KOPT-K1 (cell line): ENCODE results near the gene CFAP126.
"Not testable (repeated sequence)": the region's sequence is repeated elsewhere in the genome, so short reads cannot be mapped to it uniquely, and the experiment has no call there.

Source experiments
- H3K27ac ChIP-seq: fragments of 200-600 bp; sonication (generic); 2 replicates; pipeline ENCODE4 v1.5.1; 2016; ENCODE audit warnings: antibody characterized with exemption, mild to moderate bottlenecking, low read depth, low read length; ENCODE audit not compliant: poor library complexity, severe bottlenecking
- H3K36me3 ChIP-seq: fragments of 200-600 bp; sonication (generic); 2 replicates; pipeline ENCODE4 v1.5.1; 2017; ENCODE audit warnings: antibody characterized with exemption, mild to moderate bottlenecking, low read length, moderate library complexity; ENCODE audit not compliant: insufficient read depth
- H3K9me3 ChIP-seq: fragments of 200-600 bp; sonication (generic); 2 replicates; pipeline ENCODE4 v1.5.1; 2017; ENCODE audit warnings: antibody characterized with exemption, low read length, mild to moderate bottlenecking; ENCODE audit not compliant: insufficient read depth, poor library complexity, severe bottlenecking

CFAP126 gene

DNA sequence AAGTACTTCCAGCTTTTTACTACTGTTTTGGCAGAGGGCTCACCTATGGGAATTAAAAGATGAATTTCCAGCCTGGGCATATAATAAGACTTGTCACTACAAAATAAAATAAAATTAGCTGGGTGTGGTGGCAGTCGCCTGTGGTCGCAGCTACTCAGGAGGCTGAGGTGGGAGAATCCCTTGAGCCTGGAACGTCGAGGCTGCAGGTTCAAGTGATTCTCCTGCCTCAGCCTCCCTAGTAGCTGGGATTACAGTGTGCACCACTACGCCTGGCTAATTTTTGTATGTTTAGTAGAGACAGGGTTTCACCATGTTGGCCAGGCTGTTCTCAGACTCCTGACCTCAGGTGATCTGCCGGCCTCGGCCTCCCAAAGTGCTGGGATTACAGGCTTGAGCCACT, 23.5 kb upstream of the CFAP126 start:
- not testable (repeated sequence) for H3K27ac ChIP-seq, H3K9me3 ChIP-seq, H3K36me3 ChIP-seq

DNA sequence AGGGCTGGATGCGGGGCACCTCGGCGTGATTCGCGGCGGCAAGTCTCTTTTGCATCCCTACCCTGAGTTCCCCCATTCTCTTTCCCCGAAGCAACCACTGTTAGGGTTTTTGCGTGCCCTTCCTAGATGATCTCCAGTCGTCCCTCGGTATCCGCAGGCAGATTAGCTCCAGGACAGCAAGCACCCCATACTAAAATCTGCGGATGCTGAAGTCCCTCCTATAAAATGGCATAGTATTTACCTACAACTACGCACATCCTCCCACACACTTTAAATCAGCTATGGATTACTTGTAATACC, 22.8 kb upstream of the CFAP126 start:
- Histone ChIP-seq H3K36me3 (no peaks in the 10 kb centered on the region), H3K9me3 (no peaks in the 10 kb centered on the region), H3K27ac (peak overlapping the region; percentile 48)

DNA sequence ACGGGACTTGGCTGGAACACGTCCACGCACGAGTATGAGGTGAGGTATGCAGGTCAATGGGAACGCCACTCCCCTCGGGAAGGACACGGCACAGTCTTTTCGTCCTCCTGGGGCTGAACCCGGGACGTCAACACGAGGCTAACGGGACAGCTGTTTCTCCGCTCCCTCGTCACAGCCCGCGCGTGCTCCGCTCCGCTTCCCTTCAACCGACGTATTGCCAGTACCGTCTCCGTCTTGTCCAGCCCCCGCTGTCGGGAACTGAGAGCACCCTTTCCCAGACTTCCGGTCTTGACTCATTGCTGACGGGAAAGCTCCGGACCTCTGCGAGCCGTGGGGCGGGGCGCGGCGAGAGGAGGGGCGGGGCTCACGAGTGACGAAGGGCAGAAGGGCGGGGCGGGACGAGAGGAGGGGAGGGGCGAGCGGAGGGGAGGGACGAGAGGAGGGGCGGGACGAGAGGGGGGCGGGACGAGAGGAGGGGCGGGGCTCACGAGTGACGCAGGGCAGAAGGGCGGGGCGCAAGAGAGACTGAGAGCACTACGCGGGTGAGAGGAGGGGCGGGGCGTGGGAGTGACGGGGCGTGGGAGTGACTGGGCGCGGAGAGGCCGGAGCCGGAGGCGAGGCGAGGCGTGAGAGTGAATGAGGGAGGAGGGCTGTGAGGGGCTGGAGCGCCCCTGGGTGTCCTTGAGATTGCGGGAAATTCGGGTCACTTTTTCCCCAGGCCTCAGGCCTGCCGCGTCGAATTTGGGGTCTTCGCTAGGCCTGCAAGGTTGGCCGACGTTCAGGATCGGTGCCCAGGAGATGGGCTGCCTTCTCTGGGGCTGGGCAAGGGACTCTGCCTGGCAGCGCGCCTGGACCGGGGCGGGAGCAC, 22.2 kb upstream of the CFAP126 start:
- H3K27ac ChIP-seq: peak overlapping the region; percentile 48

DNA sequence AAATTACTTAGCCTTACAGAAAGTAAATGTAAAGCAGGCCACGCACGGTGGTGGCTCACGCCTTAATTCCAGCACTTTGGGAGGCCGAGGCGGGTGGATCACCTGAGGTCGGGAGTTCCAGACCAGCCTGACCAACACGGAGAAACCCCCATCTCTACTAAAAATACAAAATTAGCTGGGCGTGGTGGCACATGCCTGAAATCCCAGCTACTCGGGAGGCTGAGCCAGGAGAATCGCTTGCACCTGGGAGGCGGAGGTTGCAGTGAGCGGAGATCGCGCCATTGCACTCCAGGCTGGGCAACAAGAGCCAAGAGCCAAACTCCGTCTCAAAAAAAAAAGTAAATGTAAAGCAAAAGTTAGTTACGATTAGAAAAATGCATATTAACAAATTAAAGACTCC, 21.5 kb upstream of the CFAP126 start:
- H3K36me3 ChIP-seq, H3K27ac ChIP-seq, H3K9me3 ChIP-seq: not testable (repeated sequence)

More for the DNA sequence above, 22.2 kb upstream of the CFAP126 start:
- Histone ChIP-seq H3K9me3 (no peaks in the 10 kb centered on the region), H3K36me3 (no peaks in the 10 kb centered on the region)

DNA sequence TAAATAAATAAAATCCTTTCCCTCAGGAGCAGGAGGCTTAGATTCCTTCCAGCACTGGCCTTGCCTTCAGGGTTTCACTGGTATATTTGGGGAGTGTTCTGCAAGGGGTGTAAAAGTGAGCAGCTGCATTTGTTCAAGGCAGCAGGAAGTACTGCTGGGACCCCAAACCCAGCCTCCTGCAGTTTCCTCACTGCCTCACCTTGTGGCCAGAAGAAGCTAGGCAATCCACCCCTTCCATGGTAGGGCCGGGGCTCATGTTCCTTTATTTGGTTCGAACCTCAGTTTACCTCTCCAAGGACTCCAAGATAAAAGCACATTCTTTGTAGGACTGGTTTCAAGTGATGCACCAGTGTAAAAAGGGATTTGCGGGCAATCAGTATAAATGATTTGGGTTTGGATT, 21.0 kb upstream of the CFAP126 start:
- Histone ChIP-seq H3K36me3 (no peaks in the 10 kb centered on the region), H3K27ac (no peak overlapping the region), H3K9me3 (no peaks in the 10 kb centered on the region)

DNA sequence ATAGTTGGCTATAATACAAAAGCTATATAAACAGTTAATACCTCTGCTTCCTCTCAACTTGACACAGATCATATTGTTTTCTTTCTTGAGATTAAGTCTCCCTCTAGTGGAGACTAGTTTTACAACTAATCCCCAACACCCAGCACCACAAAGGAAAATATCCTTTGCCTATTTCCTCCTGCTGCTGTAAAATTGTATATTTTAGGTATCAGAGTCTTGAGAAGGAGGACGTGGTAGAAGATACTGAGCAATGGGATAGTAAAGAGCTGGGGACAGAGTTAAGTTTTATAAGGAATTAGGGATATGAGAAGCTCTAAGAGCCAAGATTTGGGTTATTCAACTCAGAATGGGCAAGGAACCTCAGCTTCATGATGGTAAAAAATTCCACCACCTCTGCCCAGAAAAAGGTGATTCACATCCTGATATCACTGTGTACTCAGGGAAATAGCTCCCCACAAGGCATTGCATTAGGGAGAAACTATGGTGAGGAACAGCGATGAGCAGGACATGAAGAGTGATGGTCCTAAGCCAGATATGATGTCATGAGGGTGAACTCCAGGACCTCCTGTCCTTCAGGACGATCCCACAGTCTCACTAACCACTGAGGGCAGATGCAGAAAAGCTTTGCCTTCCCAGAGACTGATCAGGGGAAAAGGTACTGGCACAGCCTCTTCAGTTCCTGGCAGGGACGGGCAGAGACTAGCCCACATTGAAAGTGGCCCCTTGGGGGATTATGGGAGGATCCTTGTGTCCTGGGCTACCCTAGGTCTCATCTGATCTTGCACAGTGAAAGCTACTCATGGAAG, 14.7 kb upstream of the CFAP126 start:
- no peak overlapping the region for H3K27ac ChIP-seq
- no peaks in the 10 kb centered on the region for H3K36me3 ChIP-seq
- H3K9me3 ChIP-seq: no peaks in the 10 kb centered on the region

DNA sequence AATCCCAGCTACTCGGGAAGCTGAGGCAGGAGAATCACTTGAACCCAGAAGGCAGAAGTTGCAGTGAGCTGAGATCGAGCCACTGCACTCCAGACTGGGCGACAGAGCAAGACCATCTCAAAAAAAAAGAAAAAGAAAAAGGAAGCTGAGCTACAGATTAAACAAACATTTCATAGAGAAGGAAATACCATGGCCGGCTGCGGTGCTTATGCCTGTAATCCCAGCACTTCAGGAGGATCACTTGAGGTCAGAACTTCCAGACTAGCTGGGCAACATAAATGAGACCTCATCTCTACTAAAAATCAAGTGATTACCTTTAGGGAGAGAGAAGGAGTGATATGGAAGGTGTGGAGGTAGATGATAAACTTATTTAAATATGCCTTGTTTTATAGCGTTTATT, 14.0 kb upstream of the CFAP126 start:
- H3K9me3 ChIP-seq: no peaks in the 10 kb centered on the region
- no peak overlapping the region for H3K27ac ChIP-seq
- no peaks in the 10 kb centered on the region for H3K36me3 ChIP-seq

DNA sequence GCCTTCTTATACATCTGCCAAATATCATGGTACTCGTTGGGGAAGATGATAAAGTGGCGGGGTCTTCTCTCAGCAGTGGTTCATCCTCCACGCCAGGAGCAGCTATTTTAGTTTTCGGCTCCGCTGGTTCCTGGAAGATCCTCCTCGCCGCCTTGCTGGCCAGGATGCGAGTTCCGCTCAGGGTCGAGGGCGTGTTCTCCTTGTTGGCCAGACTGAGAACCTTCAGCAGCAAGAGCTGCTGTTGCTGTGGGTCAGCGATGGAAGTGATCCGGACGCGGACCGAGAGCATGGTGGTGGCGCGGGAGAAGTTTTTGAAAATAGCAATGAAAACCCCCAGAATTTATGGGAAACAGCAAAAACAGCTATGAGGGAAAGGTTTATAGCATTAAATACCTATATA, 11.4 kb upstream of the CFAP126 start:
- H3K36me3 ChIP-seq: no peaks in the 10 kb centered on the region
- H3K9me3 ChIP-seq: no peaks in the 10 kb centered on the region
- no peak overlapping the region for H3K27ac ChIP-seq

DNA sequence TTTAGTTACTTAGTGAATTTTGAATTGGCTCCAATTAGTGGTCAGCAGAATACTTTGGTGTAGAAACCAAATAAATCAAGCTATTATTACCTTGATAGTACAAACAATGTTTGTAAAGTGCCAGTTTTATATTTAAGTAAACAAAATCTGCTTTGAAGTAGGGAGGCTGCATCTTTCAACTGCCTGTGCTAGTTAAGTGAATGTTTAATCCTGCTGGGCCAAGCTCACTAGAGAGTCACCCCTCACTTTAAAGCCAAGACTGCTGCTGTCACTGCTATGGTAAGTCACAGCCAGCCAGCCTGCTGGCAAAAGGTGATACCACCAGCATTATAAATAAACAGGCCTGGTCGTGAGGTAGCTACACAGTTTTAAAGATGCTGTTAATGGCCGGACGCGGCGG, 10.3 kb upstream of the CFAP126 start:
- H3K27ac ChIP-seq: no peak overlapping the region
- no peaks in the 10 kb centered on the region for H3K36me3 ChIP-seq
- no peaks in the 10 kb centered on the region for H3K9me3 ChIP-seq

DNA sequence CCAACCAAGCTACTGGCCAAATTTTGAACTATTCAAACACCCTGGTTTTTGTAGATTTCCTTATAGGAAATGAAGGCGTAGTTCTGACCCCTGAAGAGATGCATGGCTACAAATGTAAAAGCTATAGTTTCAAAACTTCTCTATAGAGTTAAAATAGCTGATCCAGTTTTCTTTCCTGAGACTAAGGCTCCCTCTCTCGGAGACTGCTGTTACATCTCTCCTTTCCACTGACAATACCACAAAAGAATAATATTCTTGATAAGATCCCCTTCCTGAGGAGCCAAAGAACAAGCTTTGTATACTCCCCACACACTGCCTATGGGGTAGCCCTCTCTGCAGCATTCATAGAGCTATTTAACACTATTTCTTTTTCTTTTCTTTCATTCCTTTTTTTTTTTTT, 6.7 kb upstream of the CFAP126 start:
- Histone ChIP-seq H3K27ac (no peak overlapping the region), H3K9me3 (no peaks in the 10 kb centered on the region), H3K36me3 (no peaks in the 10 kb centered on the region)

DNA sequence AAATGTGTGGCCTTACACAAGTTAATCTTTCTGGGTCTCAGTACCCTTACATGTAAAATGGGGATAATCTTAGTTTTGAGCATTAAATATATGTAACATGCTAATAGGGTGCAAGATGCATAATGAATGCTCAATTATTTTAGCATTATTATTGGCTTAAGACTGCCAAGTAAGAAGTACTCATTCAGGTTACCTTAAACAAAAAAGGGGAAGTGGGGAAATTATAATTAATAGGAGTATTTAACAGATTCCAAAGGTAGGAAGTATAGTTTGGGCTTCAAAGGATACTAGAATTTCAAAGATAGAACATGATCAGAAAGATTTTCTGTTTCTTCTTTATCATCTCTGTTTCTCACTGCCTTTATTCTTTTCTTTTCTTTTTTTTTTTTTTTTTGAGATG, 5.8 kb upstream of the CFAP126 start:
- Histone ChIP-seq H3K36me3 (no peaks in the 10 kb centered on the region), H3K27ac (no peak overlapping the region), H3K9me3 (no peaks in the 10 kb centered on the region)

DNA sequence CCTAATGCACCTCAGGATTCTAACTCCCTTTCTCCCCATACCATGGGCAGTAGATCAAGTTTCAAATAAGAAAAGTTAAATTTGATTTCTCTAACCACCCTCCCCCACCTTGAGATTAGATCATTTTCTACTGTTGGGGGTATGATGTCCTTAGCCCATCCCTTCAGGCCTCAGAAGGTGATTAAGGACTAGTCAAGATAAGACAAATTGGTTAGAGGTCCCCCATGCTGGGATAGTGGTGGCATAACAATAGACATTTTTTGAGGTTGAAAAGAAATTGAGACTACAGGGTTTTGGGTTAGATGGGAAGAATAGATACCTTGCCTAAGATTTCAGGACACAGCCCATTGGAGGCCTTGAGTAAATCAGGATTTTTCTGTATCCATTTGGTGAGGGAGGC, 2.5 kb downstream of the CFAP126 start:
- H3K27ac ChIP-seq: no peak overlapping the region
- peaks cover 42% of the 10 kb centered on the region for H3K36me3 ChIP-seq
- H3K9me3 ChIP-seq: no peaks in the 10 kb centered on the region

DNA sequence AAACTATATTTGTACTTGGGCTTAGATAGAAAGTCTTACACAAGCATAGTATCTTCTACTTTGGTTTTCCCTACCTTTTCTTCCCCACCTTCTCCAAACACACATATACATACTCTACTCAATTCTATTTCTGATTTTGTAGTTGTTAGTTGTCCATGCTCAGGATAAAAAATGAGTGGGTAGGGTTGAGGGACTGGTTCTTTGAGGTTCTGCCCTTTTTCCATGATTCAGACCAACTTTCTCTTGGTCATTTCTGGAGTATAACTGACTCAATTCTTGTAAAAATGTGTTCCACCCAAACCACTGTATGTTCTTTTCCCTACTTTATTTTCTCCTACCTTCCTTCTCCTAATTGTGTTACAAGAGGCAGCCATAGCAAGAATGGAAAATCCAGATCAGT, 3.3 kb downstream of the CFAP126 start:
- H3K36me3 ChIP-seq: peaks cover 49% of the 10 kb centered on the region
- H3K27ac ChIP-seq: no peak overlapping the region
- H3K9me3 ChIP-seq: no peaks in the 10 kb centered on the region

DNA sequence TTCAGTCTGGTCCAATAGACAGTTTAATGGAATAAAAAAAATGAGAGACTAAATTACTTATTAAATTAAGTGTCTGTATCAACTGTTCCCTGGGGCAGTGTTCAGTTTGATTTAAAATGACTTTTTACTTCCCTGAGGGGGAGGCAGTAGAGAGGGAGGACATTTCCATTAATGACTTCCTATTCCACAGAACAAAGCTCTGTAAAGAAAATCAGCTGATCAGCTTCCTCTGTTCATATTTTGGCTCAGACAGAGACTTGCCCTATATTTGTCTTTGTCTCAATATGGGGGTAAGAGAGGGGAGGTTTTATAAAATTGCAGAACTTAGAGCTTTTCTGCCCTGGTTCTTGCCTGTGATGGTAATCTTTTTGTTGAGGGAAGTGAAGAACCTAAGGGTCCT, 8.4 kb downstream of the CFAP126 start:
- H3K27ac ChIP-seq: no peak overlapping the region
- peaks cover 44% of the 10 kb centered on the region for H3K36me3 ChIP-seq
- no peaks in the 10 kb centered on the region for H3K9me3 ChIP-seq

DNA sequence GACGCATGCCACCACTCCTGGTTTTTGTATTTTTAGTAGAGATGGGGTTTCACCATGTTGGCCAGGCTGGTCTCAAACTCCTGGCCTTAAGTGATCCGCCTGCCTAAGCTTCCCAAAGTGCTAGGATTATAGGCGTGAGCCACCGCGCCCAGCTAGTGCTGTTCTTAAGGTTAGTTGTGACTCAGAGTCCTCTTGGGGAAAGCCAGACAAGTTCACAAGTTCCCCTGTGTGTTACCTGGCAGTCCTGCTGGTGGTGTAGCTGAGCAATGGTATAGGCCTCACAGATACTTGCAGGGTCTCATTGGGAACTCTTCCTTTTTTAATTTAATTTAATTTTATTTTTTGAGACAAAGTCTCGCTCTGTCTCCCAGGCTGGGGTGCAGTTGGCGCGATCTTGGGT, 10.6 kb downstream of the CFAP126 start:
- Histone ChIP-seq H3K36me3 (peaks cover 31% of the 10 kb centered on the region), H3K9me3 (no peaks in the 10 kb centered on the region), H3K27ac (no peak overlapping the region)

DNA sequence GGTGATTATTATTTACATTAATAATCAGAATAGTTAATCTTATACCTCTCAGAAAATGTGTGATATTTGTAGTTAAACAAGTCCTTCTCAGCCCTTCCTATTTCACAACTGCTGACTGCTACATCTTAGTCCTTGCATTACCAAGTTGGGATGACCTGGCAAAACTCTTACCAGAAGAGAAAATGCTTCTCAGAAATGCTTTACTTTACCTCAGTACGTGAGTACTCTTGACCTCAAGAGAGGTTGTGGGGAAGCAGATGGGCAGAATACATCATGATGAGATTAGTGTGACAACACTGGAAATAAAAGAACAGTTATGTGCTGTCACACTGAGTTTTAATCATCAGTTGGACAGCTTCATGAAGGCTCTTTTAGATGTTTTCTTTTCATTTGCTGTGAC, 16.2 kb downstream of the CFAP126 start:
- no peak overlapping the region for H3K27ac ChIP-seq
- H3K9me3 ChIP-seq: no peaks in the 10 kb centered on the region
- peaks cover 12% of the 10 kb centered on the region for H3K36me3 ChIP-seq
